ENCODE measurements around the gene ACIN1. TPM values are rescaled to one million over a fixed set of nuclear protein-coding genes. Genes with fewer than 3 reads are reported as not detected.

Gene ACIN1
- total RNA-seq, 1 experiment from 2014 or later: 333 TPM

- H3K14ac ChIP-seq (ENCODE audit: insufficient read depth, low read length): no peak overlapping the region
Measured at GRCh38 chr14:23091294-23092225, 3.4 kb downstream of the ACIN1 start.

More at GRCh38 chr14:23091294-23092225, 3.4 kb downstream of the ACIN1 start:
- DNase-seq: no peak
- H2BK120ac ChIP-seq (ENCODE audit: low read depth, low read length, poor library complexity, severe bottlenecking): no peak overlapping the region
- Mint-ChIP-seq H3K36me3 (ENCODE audit: insufficient read depth in 1 of 3, low read depth in 3 of 3) (peaks cover 37 to 62% (median 60%) of the 10 kb centered on the region in 3 experiments; a peak in 6 of 7 replicates), H3K9me3 (no peaks in the 10 kb centered on the region), H3K27me3 (ENCODE audit: low read depth) (no peaks in the 10 kb centered on the region), H3K27ac (no peak overlapping the region), H3K4me3 (no peak overlapping the region), H3K4me1 (peaks cover 7 to 13% of the 10 kb centered on the region in 2 experiments)
- no peak overlapping the region for H2BK5ac ChIP-seq (ENCODE audit: insufficient read length, low read length)
- no CpG with 5 or more reads among the region's 12 CpGs for WGBS (ENCODE audit: extremely low coverage, insufficient read length, low lambda C conversion rate)
- no peaks in the 10 kb centered on the region for H3K27me3 ChIP-seq (ENCODE audit: insufficient read depth, low read length)
- TF ChIP-seq CTCF (conservative IDR thresholded peaks at IDR 0.05): no peak
- H4K20me1 ChIP-seq (ENCODE audit: control insufficient read depth, insufficient read depth, insufficient read length): no peaks in the 10 kb centered on the region
- H2BK12ac ChIP-seq (ENCODE audit: insufficient read length, low read depth, low read length): no peak overlapping the region
- no peak overlapping the region for H3T11ph ChIP-seq (ENCODE audit: low read length)
- no peak overlapping the region for H3K23ac ChIP-seq (ENCODE audit: insufficient read length, low read depth, low read length)
- H3K56ac ChIP-seq (ENCODE audit: insufficient read length, low read depth, low read length): no peak overlapping the region
- H4K91ac ChIP-seq (ENCODE audit: insufficient read length, low read depth, low read length): no peak overlapping the region
- H3K4ac ChIP-seq (ENCODE audit: low read depth, low read length): no peak overlapping the region
- H3K4me2 ChIP-seq (ENCODE audit: insufficient read depth, insufficient read length, low read length): no peak overlapping the region
- H3K27ac ChIP-seq (ENCODE audit: insufficient read length, low read depth, low read length): no peak overlapping the region
- peaks cover 2% of the 10 kb centered on the region; the same call in 1 of the 2 replicates for H3K4me1 ChIP-seq (ENCODE audit: insufficient read depth, low read length)
- H3K79me1 ChIP-seq (ENCODE audit: insufficient read depth, low read depth, low read length, poor library complexity, severe bottlenecking): peaks cover 3% of the 10 kb centered on the region
- no peak overlapping the region for H4K5ac ChIP-seq (ENCODE audit: insufficient read length, low read depth, low read length)
- H4K8ac ChIP-seq (replicated peaks; ENCODE audit: insufficient read length, low read depth, low read length): no peak overlapping the region
- no peak overlapping the region for H3K18ac ChIP-seq (ENCODE audit: insufficient read length, low read depth, low read length)
- H2AFZ ChIP-seq (ENCODE audit: low read length): no peak overlapping the region
- H2BK15ac ChIP-seq (ENCODE audit: low read depth, low read length): no peak overlapping the region
- no peak overlapping the region for H2BK20ac ChIP-seq (ENCODE audit: low read depth, low read length, poor library complexity, severe bottlenecking)
- peaks cover 16% of the 10 kb centered on the region for H3K79me2 ChIP-seq (ENCODE audit: insufficient read depth, low read length)
- H2AK5ac ChIP-seq (ENCODE audit: insufficient read length, low read length): no peak overlapping the region
- no peak overlapping the region for H3K9ac ChIP-seq (ENCODE audit: extremely low read depth, insufficient read length, low read length)
- no peaks in the 10 kb centered on the region for H3K9me3 ChIP-seq (ENCODE audit: control insufficient read depth, low read depth, low read length)
- H3K23me2 ChIP-seq (ENCODE audit: insufficient read length, low read depth, low read length, poor library complexity, severe bottlenecking): peaks cover 6% of the 10 kb centered on the region
